ENCODE results near the gene U2AF1L4.
A peak's percentile ranks its signal among the peaks of the same experiment; 100 is the strongest.
"Not testable (repeated sequence)": the region's sequence is repeated elsewhere in the genome, so short reads cannot be mapped to it uniquely, and the experiment has no call there.

The U2AF1L4 gene

GRCh38 chr19:35727956-35728706, 17.1 kb downstream of the U2AF1L4 start:
- no peak for DNase-seq (ENCODE audit: low read depth in 1 of 2, low spot score in 1 of 2)

GRCh38 chr19:35727053-35727955, 17.9 kb downstream of the U2AF1L4 start:
- no peak for DNase-seq (ENCODE audit: low read depth in 1 of 2, low spot score in 1 of 2)

DNA sequence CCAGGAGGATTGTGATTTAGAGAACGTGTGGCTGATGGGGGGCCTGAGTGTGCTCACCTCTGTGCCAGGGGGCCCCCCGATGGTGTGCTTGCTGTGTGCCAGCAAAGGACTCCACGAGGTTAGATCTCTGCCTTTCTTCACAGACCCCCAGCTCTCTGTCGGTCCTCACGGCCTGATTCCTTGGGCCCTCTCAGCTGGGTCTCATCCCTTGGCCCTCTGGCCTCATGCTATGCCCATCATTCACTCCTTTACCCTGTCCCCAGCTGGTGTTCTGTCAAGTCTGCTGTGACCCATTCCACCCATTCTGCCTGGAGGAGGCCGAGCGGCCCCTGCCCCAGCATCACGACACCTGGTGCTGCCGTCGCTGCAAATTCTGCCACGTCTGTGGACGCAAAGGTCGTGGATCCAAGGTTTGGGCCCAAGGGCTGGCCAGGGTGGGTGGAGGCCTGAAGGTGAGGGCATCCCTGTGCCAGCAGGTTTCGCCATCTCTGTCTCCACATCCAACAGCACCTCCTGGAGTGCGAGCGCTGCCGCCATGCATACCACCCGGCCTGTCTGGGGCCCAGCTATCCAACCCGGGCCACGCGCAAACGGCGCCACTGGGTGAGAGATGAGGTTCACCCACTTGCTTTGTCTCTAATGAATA, 19.9 kb downstream of the U2AF1L4 start:
- no peak for DNase-seq (ENCODE audit: low read depth in 1 of 2, low spot score in 1 of 2)

- no peak for DNase-seq (ENCODE audit: low read depth in 1 of 2, low spot score in 1 of 2)
These were observed 20.7 kb downstream of the U2AF1L4 start for GRCh38 chr19:35724560-35724959.

DNA sequence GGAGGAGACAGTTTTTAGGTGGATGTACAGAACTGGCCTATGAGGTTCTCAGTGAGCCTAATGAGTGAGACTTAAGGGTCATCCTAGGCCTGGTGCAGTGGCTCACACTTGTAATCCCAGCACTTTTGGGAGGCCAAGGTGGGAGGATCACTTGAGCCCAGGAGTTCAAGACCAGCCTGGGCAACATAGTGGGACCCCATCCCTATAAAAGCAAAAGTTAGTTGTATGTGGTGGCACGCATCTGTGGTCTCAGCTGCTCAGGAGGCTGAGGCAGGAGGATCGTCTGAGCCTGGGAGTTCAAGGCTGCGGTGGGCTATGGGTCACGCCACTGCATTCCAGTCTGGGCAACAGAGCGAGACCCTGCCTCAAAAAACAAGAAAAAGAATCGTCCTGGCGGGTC, 21.1 kb downstream of the U2AF1L4 start:
- DNase-seq (ENCODE audit: low read depth in 1 of 2, low spot score in 1 of 2) = not testable (repeated sequence)

GRCh38 chr19:35723671-35724070, 21.5 kb downstream of the U2AF1L4 start:
- DNase-seq (ENCODE audit: low read depth in 1 of 2, low spot score in 1 of 2) = no peak

DNA sequence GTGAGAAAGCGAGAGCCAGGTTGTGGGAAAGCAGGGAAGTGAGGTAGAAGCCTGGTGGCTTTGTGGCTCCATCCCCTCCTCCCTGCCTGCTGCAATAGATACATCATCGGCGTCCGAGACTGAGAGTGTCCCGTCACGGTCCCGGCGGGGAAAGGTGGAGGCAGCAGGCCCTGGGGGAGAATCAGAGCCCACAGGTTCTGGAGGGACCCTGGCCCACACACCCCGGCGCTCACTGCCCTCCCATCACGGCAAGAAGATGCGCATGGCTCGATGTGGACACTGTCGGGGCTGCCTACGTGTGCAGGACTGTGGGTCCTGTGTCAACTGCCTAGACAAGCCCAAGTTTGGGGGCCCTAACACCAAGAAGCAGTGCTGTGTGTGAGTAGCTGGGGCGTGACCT, 22.3 kb downstream of the U2AF1L4 start:
- no peak for DNase-seq (ENCODE audit: low read depth in 1 of 2, low spot score in 1 of 2)

GRCh38 chr19:35722461-35722860, 22.8 kb downstream of the U2AF1L4 start:
- DNase-seq (ENCODE audit: low read depth in 1 of 2, low spot score in 1 of 2) = no peak

DNA sequence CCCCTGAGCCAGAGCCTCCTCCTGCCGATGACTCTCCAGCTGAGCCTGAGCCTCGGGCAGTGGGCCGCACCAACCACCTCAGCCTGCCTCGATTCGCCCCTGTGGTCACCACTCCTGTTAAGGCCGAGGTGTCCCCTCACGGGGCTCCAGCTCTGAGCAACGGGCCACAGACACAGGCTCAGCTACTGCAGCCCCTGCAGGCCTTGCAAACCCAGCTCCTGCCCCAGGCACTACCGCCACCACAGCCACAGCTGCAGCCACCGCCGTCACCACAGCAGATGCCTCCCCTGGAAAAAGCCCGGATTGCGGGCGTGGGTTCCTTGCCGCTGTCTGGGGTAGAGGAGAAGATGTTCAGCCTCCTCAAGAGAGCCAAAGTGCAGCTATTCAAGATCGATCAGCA, 23.8 kb downstream of the U2AF1L4 start:
- no peak for DNase-seq (ENCODE audit: low read depth in 1 of 2, low spot score in 1 of 2)

DNA sequence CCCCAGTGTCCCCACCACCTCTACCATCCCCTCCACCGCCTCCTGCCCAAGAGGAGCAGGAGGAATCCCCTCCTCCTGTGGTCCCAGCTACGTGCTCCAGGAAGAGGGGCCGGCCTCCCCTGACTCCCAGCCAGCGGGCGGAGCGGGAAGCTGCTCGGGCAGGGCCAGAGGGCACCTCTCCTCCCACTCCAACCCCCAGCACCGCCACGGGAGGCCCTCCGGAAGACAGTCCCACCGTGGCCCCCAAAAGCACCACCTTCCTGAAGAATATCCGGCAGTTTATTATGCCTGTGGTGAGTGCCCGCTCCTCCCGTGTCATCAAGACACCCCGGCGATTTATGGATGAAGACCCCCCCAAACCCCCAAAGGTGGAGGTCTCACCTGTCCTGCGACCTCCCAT, 24.6 kb downstream of the U2AF1L4 start:
- DNase-seq (ENCODE audit: low read depth in 1 of 2, low spot score in 1 of 2) = no peak

- DNase-seq (ENCODE audit: low read depth in 1 of 2, low spot score in 1 of 2) = no peak
These were observed 25.1 kb downstream of the U2AF1L4 start for GRCh38 chr19:35720163-35720524.

- no peak for DNase-seq (ENCODE audit: low read depth in 1 of 2, low spot score in 1 of 2)
These were observed 25.6 kb downstream of the U2AF1L4 start for GRCh38 chr19:35719402-35720162.

GRCh38 chr19:35718345-35719041, 26.7 kb downstream of the U2AF1L4 start:
- DNase-seq (ENCODE audit: low read depth in 1 of 2, low spot score in 1 of 2) = no peak

GRCh38 chr19:35717665-35718344, 27.4 kb downstream of the U2AF1L4 start, which contains the start of gene KMT2B:
Gene KMT2B, plus strand, starts transcription at chr19:35718003. Its CDS starts 16 bp downstream, at chr19:35718019.
- DNase-seq (ENCODE audit: low read depth in 1 of 2, low spot score in 1 of 2) = peak in 1 of 2 donors; percentile 83

DNA sequence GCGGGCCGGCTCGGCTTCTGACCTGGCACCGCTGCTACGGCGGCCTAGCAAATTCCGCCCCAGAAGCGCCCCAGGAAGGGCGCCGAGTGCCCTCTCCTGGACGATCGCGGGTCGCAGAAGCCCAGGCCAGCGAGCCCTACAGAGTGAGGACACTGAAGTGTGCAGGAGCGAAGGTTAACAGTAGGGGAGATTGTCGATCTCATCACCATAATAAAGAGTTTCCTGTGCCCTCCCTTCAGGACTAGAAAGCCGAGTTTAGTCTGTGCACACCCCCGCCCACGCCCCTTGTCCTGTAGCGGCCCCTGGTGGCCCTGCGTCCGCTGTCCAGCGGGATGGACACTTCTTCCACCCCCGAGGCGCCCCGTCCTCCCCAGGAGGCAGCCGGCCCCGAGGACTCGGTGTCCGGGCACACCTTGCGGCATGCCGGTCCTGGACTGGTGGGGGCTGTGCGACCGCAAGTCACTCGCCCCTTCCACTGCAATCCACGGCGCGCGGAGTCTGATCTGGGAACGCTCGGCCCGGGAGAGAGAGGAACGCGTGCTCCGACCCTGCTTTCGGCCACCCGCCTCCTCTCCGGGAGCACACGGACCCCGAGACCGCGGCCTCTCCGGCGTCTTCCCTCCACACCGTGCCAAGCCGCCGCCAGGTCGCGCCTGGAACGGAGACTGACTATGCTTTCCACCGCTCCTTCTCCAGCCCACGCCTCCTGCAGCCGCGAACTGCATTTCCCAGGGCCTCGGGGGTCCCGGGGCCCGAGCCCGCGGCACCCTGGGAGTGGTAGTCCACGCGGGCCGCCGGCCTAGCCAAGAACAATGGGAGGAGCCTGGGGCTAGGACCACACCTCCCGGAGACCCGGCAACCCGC, 28.2 kb downstream of the U2AF1L4 start:
- peak; percentile 62 to 97 for DNase-seq (ENCODE audit: low read depth in 1 of 2, low spot score in 1 of 2)

DNA sequence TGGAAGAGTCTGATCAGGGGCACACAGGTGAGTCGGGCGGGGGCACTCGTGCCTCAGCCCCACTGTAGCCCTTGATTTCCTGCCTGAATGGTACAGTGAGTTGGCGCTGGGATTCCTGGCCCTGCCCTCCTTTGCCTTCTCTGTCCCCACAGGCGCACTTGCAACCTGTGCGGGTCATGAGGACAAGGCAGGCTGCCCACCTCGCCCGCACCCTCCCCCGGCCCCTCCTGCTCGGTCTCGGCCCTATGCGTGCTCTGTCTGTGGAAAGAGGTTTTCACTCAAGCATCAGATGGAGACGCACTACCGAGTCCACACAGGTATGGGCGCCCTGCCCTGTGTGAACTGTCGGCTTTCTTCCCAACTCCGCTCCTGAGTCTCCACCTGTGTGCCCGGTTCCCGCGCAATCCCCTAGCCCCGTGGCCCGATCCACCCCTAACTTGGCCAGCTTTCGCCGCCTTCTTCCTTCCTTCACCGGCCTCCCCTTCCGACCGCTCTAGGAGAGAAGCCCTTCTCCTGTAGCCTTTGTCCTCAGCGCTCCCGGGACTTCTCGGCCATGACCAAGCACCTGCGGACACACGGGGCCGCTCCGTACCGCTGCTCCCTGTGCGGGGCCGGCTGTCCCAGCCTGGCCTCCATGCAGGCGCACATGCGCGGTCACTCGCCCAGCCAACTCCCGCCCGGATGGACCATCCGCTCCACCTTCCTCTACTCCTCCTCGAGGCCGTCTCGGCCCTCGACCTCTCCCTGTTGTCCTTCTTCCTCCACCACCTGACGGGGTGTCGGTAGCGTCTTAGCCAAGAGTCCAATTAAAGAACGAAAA, 29.0 kb downstream of the U2AF1L4 start:
- no peak for DNase-seq (ENCODE audit: low read depth in 1 of 2, low spot score in 1 of 2)

DNA sequence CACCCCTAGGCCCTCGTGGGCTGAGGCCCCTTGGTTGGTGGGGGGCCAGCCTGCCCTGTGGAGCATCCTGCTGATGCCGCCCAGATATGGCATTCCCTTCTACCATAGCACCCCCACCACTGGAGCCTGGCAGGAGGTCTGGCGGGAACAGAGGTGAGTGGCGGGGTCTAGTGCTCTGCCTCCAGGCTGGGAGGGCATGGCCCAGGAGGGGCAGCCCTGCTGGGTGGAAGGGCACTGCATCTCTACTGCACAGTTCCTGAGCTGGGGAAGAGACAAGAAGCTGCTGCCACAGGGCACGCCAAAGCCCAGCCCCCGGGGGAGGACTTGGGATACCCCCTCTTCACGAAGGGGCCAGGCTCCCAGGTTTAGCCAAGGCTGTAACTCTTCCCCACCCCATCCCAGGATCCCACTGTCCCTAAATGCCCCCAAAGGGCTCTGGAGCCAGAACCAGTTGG, 29.8 kb downstream of the U2AF1L4 start:
- no peak for DNase-seq (ENCODE audit: low read depth in 1 of 2, low spot score in 1 of 2)

Measured in activated CD4-positive, alpha-beta T cell treated with anti-CD3 and anti-CD28 coated beads, Interleukin-2, amount 50 U/mL, for 24 hours (primary cell).